Osteocyte (in vitro differentiated cells): Measurements from ENCODE around the gene TMEM164. TPM values are rescaled to one million over a fixed set of nuclear protein-coding genes. Genes with fewer than 3 reads are reported as not detected.

Experiments
- DNase-seq: peaks from one replicate; pipeline ENCODE4 v3.0.0; 2021; ENCODE audit warnings: mixed read lengths; ENCODE audit not compliant: unreplicated experiment; ENCODE audit errors: extremely low spot score
- H3K27ac Mint-ChIP-seq: one replicate; pipeline ENCODE4 v1.8.0; 2021; ENCODE audit warnings: mild to moderate bottlenecking, mixed read lengths; ENCODE audit not compliant: unreplicated experiment
- H3K27me3 Mint-ChIP-seq: one replicate; pipeline ENCODE4 v1.8.0; 2021; ENCODE audit warnings: mixed read lengths; ENCODE audit not compliant: unreplicated experiment
- H3K36me3 Mint-ChIP-seq: one replicate; pipeline ENCODE4 v1.8.0; 2021; ENCODE audit warnings: mixed read lengths; ENCODE audit not compliant: unreplicated experiment
- H3K4me1 Mint-ChIP-seq: one replicate; pipeline ENCODE4 v1.8.0; 2021; ENCODE audit warnings: mixed read lengths; ENCODE audit not compliant: unreplicated experiment
- H3K4me3 Mint-ChIP-seq: one replicate; pipeline ENCODE4 v1.8.0; 2021; ENCODE audit warnings: mild to moderate bottlenecking, moderate library complexity, mixed read lengths; ENCODE audit not compliant: unreplicated experiment
- H3K9me3 Mint-ChIP-seq: one replicate; pipeline ENCODE4 v1.8.0; 2021; ENCODE audit warnings: mixed read lengths; ENCODE audit not compliant: unreplicated experiment
- total RNA-seq: library from RNA; stranded (reverse); gene quantifications from 2 replicates; pipeline ENCODE4 v1.2.1, GENCODE V29; 2021
- TF ChIP-seq, protein P1 (sequence below): fragments of 200-600 bp; sonication (generic); IDR thresholded peaks from 2 replicates; pipeline ENCODE4 v1.5.0; 2021; ENCODE audit warnings: antibody characterized with exemption, mild to moderate bottlenecking, moderate library complexity

Gene TMEM164
- total RNA-seq, 1 donor from 2014 or later, result 12.9 TPM

DNA sequence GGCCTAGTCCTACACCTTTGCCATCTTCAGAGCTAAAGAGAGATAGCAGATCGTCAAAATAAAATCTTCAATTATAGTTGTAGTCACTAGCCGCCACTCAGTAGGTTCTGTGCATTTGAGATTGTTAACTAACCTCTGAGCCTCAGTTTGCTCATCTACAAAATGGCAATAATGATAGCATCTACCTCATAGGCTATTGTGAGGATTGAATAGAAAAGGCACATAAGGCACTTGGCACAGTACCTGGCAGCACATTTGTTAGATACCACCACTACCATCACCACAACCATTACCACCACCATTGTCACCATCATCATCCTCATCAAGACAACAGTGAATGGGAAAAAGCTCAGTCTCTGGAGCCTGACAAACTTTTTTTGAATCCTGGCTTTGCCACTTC, 180.4 kb downstream of the TMEM164 start:
- Mint-ChIP-seq H3K27ac (no peak overlapping the region), H3K27me3 (no peaks in the 10 kb centered on the region), H3K4me3 (no peak overlapping the region), H3K36me3 (peaks cover 8% of the 10 kb centered on the region), H3K9me3 (peaks cover 10% of the 10 kb centered on the region), H3K4me1 (peaks cover 20% of the 10 kb centered on the region)
- TF ChIP-seq, protein P1, sequence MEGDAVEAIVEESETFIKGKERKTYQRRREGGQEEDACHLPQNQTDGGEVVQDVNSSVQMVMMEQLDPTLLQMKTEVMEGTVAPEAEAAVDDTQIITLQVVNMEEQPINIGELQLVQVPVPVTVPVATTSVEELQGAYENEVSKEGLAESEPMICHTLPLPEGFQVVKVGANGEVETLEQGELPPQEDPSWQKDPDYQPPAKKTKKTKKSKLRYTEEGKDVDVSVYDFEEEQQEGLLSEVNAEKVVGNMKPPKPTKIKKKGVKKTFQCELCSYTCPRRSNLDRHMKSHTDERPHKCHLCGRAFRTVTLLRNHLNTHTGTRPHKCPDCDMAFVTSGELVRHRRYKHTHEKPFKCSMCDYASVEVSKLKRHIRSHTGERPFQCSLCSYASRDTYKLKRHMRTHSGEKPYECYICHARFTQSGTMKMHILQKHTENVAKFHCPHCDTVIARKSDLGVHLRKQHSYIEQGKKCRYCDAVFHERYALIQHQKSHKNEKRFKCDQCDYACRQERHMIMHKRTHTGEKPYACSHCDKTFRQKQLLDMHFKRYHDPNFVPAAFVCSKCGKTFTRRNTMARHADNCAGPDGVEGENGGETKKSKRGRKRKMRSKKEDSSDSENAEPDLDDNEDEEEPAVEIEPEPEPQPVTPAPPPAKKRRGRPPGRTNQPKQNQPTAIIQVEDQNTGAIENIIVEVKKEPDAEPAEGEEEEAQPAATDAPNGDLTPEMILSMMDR, result no peak
- no peak for DNase-seq

DNA sequence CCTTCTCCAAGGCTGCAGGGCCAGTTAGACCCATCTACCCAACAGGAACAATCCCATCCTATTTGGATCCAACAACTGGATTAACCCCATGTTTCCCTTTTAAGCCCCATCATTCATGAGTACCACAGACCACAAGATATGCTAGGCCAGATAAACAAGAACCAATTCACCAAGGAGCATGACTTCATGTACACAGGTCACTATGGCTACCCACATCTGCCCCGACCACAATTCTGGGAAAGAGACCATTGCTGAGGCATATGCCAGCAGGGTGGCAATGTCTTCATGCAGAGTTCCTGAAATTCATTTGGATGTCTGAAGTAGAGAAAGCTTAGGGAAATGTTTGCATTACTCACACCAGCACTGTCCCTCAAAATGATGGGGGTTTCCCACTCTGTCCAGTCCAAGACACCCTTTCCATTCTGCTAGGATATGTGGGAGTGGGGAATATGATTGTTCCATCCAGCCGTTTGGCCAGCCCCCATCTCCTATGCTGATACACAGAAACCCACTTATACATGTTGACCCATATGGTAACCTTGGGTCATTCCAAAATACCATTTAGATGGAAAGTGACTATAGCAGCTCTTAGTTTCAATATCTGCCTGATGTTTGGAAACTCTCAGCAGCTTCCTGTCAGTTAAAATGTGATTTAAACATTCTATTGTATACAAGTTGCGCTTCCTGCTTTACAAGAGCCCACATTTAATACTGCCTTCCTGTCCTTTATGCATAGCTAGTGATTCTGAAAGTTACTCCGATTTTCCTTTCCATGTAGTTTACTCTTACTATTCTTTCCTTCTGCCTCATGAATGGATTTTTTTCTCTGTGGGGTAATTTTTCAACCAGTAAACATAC, 186.0 kb downstream of the TMEM164 start:
- peaks cover 10% of the 10 kb centered on the region for H3K9me3 Mint-ChIP-seq
- H3K36me3 Mint-ChIP-seq, result peaks cover 8% of the 10 kb centered on the region
- no peaks in the 10 kb centered on the region for H3K27me3 Mint-ChIP-seq
- DNase-seq, result no peak
- TF ChIP-seq, protein P1, result no peak
- H3K4me1 Mint-ChIP-seq, result peaks cover 5% of the 10 kb centered on the region
- H3K27ac Mint-ChIP-seq, result no peak overlapping the region
- H3K4me3 Mint-ChIP-seq, result no peak overlapping the region

DNA sequence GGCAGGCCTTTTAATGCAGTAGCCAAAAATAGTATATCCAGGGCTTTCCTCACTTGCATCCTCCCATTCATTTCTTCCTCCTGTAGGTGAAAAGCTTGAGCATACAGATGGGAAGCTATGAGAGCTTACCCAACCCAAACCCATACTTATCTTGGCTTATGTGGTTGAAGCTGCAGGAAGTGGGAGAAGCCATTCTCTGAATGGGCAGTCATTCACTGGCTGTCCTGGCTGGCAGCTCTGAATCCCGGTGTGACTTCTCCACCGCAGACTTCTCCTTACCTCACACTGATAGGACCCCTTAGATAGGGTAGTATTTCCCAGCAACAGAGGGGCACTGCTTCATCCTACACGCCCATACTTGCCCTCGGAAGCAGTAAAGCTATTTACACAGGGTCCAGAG, 189.6 kb downstream of the TMEM164 start:
- no peak for DNase-seq
- Mint-ChIP-seq H3K36me3 (peaks cover 4% of the 10 kb centered on the region), H3K27me3 (no peaks in the 10 kb centered on the region), H3K27ac (no peak overlapping the region), H3K4me1 (peaks cover 5% of the 10 kb centered on the region), H3K4me3 (no peak overlapping the region), H3K9me3 (no peaks in the 10 kb centered on the region)
- TF ChIP-seq, protein P1, result no peak

DNA sequence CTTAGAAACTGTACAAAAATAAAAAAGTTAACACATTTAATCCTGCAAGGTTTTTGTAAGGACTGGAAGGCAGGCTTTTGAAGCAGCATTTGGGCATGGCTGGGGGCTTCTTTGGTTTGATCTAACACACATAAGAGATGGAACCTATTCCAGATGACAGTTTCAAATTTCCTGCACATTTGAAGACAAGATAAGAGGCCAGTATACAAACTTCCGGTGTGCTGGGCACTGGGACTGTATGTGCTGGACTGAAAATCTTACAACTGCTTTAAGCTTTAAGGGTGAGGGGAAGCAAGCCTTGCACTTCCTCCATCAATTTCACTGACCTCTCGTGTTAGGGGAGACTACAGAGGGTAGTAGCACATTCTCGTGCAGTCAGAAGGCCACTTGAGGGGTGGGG, 192.1 kb downstream of the TMEM164 start:
- Mint-ChIP-seq H3K4me3 (no peak overlapping the region), H3K36me3 (peaks cover 2% of the 10 kb centered on the region)
- TF ChIP-seq, protein P1, result no peak

DNA sequence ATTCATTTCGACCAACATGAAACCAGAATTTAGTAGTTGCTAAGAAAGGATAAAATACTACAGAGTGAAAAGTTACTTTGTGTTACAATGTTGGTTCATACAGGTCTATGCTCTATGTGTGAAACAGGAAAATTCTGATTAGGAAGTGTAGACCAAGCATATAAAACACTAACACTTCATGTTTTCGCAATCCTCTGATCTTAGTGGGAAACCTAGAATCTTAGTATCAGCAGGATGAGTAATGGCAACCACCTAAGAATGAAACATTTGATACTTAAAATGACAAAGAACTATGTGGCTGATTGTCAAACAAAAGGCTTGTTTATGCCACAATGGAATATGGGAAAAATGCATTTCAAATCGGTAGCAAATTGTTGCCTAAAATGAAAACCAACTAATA, 198.9 kb downstream of the TMEM164 start:
- TF ChIP-seq, protein P1, result no peak
- no peak overlapping the region for H3K4me3 Mint-ChIP-seq
- H3K9me3 Mint-ChIP-seq, result no peaks in the 10 kb centered on the region

More for the DNA sequence above, 192.1 kb downstream of the TMEM164 start:
- Mint-ChIP-seq H3K4me1 (no peaks in the 10 kb centered on the region), H3K27ac (no peak overlapping the region), H3K9me3 (no peaks in the 10 kb centered on the region), H3K27me3 (no peaks in the 10 kb centered on the region)
- DNase-seq, result no peak

More for the DNA sequence above, 198.9 kb downstream of the TMEM164 start:
- H3K4me1 Mint-ChIP-seq, result peaks cover 12% of the 10 kb centered on the region
- no peaks in the 10 kb centered on the region for H3K27me3 Mint-ChIP-seq
- peaks cover 3% of the 10 kb centered on the region for H3K36me3 Mint-ChIP-seq
- no peak overlapping the region for H3K27ac Mint-ChIP-seq
- no peak for DNase-seq
